ENCODE measurements around the gene DENND5B. TPM values are rescaled to one million over a fixed set of nuclear protein-coding genes. Genes with fewer than 3 reads are reported as not detected.

The DENND5B gene
- total and polyA plus RNA-seq, 4 donors: 4.5 to 23.1 (median 9.3) TPM

GRCh38 chr12:31583878-31584277 lies 7.1 kb downstream of the DENND5B start:
- 86% methylated on average over 2 of the region's 2 CpGs for WGBS
- Histone ChIP-seq H3K9me3 (ENCODE audit: control insufficient read depth in 4 of 4, low read length in 3 of 4) (no peaks in the 10 kb centered on the region), H3K9ac (ENCODE audit: low read depth in 1 of 2, low read length in 2 of 2) (no peak overlapping the region), H3K4me3 (ENCODE audit: low read depth in 1 of 3, low read length in 3 of 3) (no peak overlapping the region), H3K4me1 (ENCODE audit: control insufficient read depth in 4 of 4, insufficient read depth in 4 of 4, low read length in 3 of 4) (peaks cover 2 to 14% (median 5%) of the 10 kb centered on the region in 4 donors), H3K27ac (ENCODE audit: low read depth in 1 of 2, low read length in 2 of 2) (no peak overlapping the region), H3K36me3 (ENCODE audit: control insufficient read depth in 4 of 4, insufficient read depth in 3 of 4, low read depth in 1 of 4, low read length in 3 of 4) (no peaks in the 10 kb centered on the region), H3K27me3 (ENCODE audit: control insufficient read depth in 4 of 4, insufficient read depth in 4 of 4, low read length in 3 of 4) (no peaks in the 10 kb centered on the region)
- DNase-seq (ENCODE audit: low spot score): no peak
- no peak for TF ChIP-seq HNF4A (conservative IDR thresholded peaks at IDR 0.05)
- no peak for TF ChIP-seq ATF3 (IDR thresholded peaks at IDR 0.05)
- TF ChIP-seq YY1 (IDR thresholded peaks at IDR 0.05): no peak
- no peak for TF ChIP-seq REST (IDR thresholded peaks at IDR 0.05)
- TF ChIP-seq JUND (IDR thresholded peaks at IDR 0.05): no peak
- TF ChIP-seq FOXA2 (IDR thresholded peaks at IDR 0.05): no peak
- no peak for TF ChIP-seq SP1 (IDR thresholded peaks at IDR 0.05)
- no peak for TF ChIP-seq GABPA (IDR thresholded peaks at IDR 0.05 in 1 of 2, conservative IDR thresholded peaks at IDR 0.05 in 1 of 2)
- TF ChIP-seq RXRA (IDR thresholded peaks at IDR 0.05): no peak
- TF ChIP-seq ZBTB33 (IDR thresholded peaks at IDR 0.05): no peak
- TF ChIP-seq TAF1 (conservative IDR thresholded peaks at IDR 0.05): no peak
- no peak for TF ChIP-seq HNF4G (IDR thresholded peaks at IDR 0.05)
- no peak for TF ChIP-seq EGR1 (IDR thresholded peaks at IDR 0.05; ENCODE audit: low read depth in 2 of 2)
- no peak for TF ChIP-seq MAX (IDR thresholded peaks at IDR 0.05)
- TF ChIP-seq CTCF (IDR thresholded peaks at IDR 0.05; ENCODE audit: low read depth, low read length, missing input control): no peak
- TF ChIP-seq RAD21 (IDR thresholded peaks at IDR 0.05): no peak

GRCh38 chr12:31582155-31582554 lies 8.8 kb downstream of the DENND5B start:
- H3K4me3 ChIP-seq (ENCODE audit: low read depth in 1 of 3, low read length in 3 of 3): no peak overlapping the region
- H3K36me3 ChIP-seq (ENCODE audit: control insufficient read depth in 4 of 4, insufficient read depth in 3 of 4, low read depth in 1 of 4, low read length in 3 of 4): no peaks in the 10 kb centered on the region
- peaks cover 0 to 2% (median 2%) of the 10 kb centered on the region in 4 donors for H3K4me1 ChIP-seq (ENCODE audit: control insufficient read depth in 4 of 4, insufficient read depth in 4 of 4, low read length in 3 of 4)
- no peak for DNase-seq (ENCODE audit: low spot score)
- H3K27me3 ChIP-seq (ENCODE audit: control insufficient read depth in 4 of 4, insufficient read depth in 4 of 4, low read length in 3 of 4): no peaks in the 10 kb centered on the region
- 93% methylated on average over 3 of the region's 3 CpGs for WGBS
- H3K9me3 ChIP-seq (ENCODE audit: control insufficient read depth in 4 of 4, low read length in 3 of 4): no peaks in the 10 kb centered on the region
- no peak overlapping the region for H3K9ac ChIP-seq (ENCODE audit: low read depth in 1 of 2, low read length in 2 of 2)
- TF ChIP-seq ATF3 (IDR thresholded peaks at IDR 0.05): no peak
- TF ChIP-seq JUND (IDR thresholded peaks at IDR 0.05): no peak
- no peak for TF ChIP-seq REST (IDR thresholded peaks at IDR 0.05)
- no peak for TF ChIP-seq HNF4G (IDR thresholded peaks at IDR 0.05)
- no peak for TF ChIP-seq FOXA1 (IDR thresholded peaks at IDR 0.05)
- no peak for TF ChIP-seq GABPA (IDR thresholded peaks at IDR 0.05 in 1 of 2, conservative IDR thresholded peaks at IDR 0.05 in 1 of 2)
- no peak for TF ChIP-seq EGR1 (IDR thresholded peaks at IDR 0.05; ENCODE audit: low read depth in 2 of 2)
- no peak for TF ChIP-seq SP1 (IDR thresholded peaks at IDR 0.05)
- no peak for TF ChIP-seq YY1 (IDR thresholded peaks at IDR 0.05)
- no peak for TF ChIP-seq MAX (IDR thresholded peaks at IDR 0.05)
- no peak for TF ChIP-seq ZBTB33 (IDR thresholded peaks at IDR 0.05)
- TF ChIP-seq HNF4A (conservative IDR thresholded peaks at IDR 0.05): no peak
- no peak overlapping the region for H3K27ac ChIP-seq (ENCODE audit: low read depth in 1 of 2, low read length in 2 of 2)

All from liver (tissue), 9 donors.